Measurements from ENCODE around the gene MKRN2. TPM values are rescaled to one million over a fixed set of nuclear protein-coding genes. Genes with fewer than 3 reads are reported as not detected.

MKRN2 gene
- polyA plus RNA-seq, 2 of the 4 experiments (the other 2 are of a cell fraction), result 19.0 to 34.3 TPM

GRCh38 chr3:12598890-12599289, 42.0 kb downstream of the MKRN2 start:
- CTCF ChIA-PET, result interaction anchor here (0.6 to 2.5 kb wide), 8 partner anchors 9 to 122 kb away, joined by 3 to 8 read pairs (median 3); no protein-coding TSS in a partner anchor
- POLR2A ChIA-PET, result no interaction called here
- FAIRE-seq, result no peak

GRCh38 chr3:12601072-12601471, 44.2 kb downstream of the MKRN2 start:
- FAIRE-seq (no peak), ATAC-seq (peak in 1 of 2 experiments; percentile 66; a peak in 4 of 6 replicates), DNase-seq (ENCODE audit: low read depth in 1 of 2, low spot score in 1 of 2) (peak; percentile 21 to 39)
- TF ChIP-seq HOXB5 (CRISPR knock-in tag; IDR thresholded peaks at IDR 0.05), result no peak
- peak; percentile 21; the same call in 1 of the 3 replicates for TF ChIP-seq SMC3 (IDR thresholded peaks at IDR 0.05)
- no peak for TF ChIP-seq MAFK (IDR thresholded peaks at IDR 0.05; ENCODE audit: partially characterized antibody)
- no peak for TF ChIP-seq FOSB (CRISPR knock-in tag; IDR thresholded peaks at IDR 0.05)
- no peak for TF ChIP-seq HDAC2 (IDR thresholded peaks at IDR 0.05)
- TF ChIP-seq MYC (IDR thresholded peaks at IDR 0.05; ENCODE audit: borderline replicate concordance, low read length), result no peak
- peak; percentile 23 to 30; a peak in 3 of 5 replicates for TF ChIP-seq RAD21 (conservative IDR thresholded peaks at IDR 0.05 in 1 of 2, IDR thresholded peaks at IDR 0.05 in 1 of 2)
- no peak for TF ChIP-seq ZC3H11A (IDR thresholded peaks at IDR 0.05)
- Histone ChIP-seq H3K4me1 (no peaks in the 10 kb centered on the region), H3K4me2 (no peak overlapping the region), H3K4me3 (no peak overlapping the region), H3K9me3 (no peaks in the 10 kb centered on the region), H3K27ac (no peak overlapping the region)
- ChIA-PET CTCF (interaction anchor here (0.9 to 1.6 kb wide), 7 partner anchors 10 to 243 kb away, joined by 3 to 5 read pairs (median 3); no protein-coding TSS in a partner anchor), POLR2A (interaction anchor here (0.6 kb wide), 1 partner anchor 62 kb away, joined by 3 read pairs; the partner anchor contains the start of gene RAF1)
- 83% methylated on average over 1 of the region's 1 CpG for WGBS (ENCODE audit: missing lambda C conversion rate)

More at GRCh38 chr3:12598890-12599289, 42.0 kb downstream of the MKRN2 start:
- H3K9me3 ChIP-seq, result no peaks in the 10 kb centered on the region
- H3K4me1 ChIP-seq, result no peaks in the 10 kb centered on the region
- DNase-seq (ENCODE audit: low read depth in 1 of 2, low spot score in 1 of 2) (no peak), ATAC-seq (no peak)
- no peak overlapping the region for H3K4me3 ChIP-seq
- no peak overlapping the region for H3K27ac ChIP-seq
- H3K4me2 ChIP-seq, result no peak overlapping the region
- TF ChIP-seq, protein P1, sequence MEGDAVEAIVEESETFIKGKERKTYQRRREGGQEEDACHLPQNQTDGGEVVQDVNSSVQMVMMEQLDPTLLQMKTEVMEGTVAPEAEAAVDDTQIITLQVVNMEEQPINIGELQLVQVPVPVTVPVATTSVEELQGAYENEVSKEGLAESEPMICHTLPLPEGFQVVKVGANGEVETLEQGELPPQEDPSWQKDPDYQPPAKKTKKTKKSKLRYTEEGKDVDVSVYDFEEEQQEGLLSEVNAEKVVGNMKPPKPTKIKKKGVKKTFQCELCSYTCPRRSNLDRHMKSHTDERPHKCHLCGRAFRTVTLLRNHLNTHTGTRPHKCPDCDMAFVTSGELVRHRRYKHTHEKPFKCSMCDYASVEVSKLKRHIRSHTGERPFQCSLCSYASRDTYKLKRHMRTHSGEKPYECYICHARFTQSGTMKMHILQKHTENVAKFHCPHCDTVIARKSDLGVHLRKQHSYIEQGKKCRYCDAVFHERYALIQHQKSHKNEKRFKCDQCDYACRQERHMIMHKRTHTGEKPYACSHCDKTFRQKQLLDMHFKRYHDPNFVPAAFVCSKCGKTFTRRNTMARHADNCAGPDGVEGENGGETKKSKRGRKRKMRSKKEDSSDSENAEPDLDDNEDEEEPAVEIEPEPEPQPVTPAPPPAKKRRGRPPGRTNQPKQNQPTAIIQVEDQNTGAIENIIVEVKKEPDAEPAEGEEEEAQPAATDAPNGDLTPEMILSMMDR (IDR thresholded peaks at IDR 0.05), result no peak
- TF ChIP-seq GATA3 (IDR thresholded peaks at IDR 0.05; ENCODE audit: borderline replicate concordance) (no peak), SREBF2 (IDR thresholded peaks at IDR 0.05) (no peak), ATOH8 (CRISPR knock-in tag; IDR thresholded peaks at IDR 0.05; ENCODE audit: low read depth) (no peak), TFCP2L1 (CRISPR knock-in tag; IDR thresholded peaks at IDR 0.05) (no peak), PBX3 (IDR thresholded peaks at IDR 0.05) (no peak), NR3C1 (IDR thresholded peaks at IDR 0.05) (no peak), MAZ (IDR thresholded peaks at IDR 0.05; ENCODE audit: borderline replicate concordance, low read depth, low read length) (no peak), RARB (CRISPR knock-in tag; IDR thresholded peaks at IDR 0.05) (no peak)
- TF ChIP-seq, protein P2, sequence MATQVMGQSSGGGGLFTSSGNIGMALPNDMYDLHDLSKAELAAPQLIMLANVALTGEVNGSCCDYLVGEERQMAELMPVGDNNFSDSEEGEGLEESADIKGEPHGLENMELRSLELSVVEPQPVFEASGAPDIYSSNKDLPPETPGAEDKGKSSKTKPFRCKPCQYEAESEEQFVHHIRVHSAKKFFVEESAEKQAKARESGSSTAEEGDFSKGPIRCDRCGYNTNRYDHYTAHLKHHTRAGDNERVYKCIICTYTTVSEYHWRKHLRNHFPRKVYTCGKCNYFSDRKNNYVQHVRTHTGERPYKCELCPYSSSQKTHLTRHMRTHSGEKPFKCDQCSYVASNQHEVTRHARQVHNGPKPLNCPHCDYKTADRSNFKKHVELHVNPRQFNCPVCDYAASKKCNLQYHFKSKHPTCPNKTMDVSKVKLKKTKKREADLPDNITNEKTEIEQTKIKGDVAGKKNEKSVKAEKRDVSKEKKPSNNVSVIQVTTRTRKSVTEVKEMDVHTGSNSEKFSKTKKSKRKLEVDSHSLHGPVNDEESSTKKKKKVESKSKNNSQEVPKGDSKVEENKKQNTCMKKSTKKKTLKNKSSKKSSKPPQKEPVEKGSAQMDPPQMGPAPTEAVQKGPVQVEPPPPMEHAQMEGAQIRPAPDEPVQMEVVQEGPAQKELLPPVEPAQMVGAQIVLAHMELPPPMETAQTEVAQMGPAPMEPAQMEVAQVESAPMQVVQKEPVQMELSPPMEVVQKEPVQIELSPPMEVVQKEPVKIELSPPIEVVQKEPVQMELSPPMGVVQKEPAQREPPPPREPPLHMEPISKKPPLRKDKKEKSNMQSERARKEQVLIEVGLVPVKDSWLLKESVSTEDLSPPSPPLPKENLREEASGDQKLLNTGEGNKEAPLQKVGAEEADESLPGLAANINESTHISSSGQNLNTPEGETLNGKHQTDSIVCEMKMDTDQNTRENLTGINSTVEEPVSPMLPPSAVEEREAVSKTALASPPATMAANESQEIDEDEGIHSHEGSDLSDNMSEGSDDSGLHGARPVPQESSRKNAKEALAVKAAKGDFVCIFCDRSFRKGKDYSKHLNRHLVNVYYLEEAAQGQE (IDR thresholded peaks at IDR 0.05), result no peak

All from A549 (cell line).